Measurements from ENCODE around the gene CST5.
"Not testable (repeated sequence)": the region's sequence is repeated elsewhere in the genome, so short reads cannot be mapped to it uniquely, and the experiment has no call there.

CST5 gene

GRCh38 chr20:23917024-23917725 is 37.6 kb upstream of the CST5 start:
- H3K9ac ChIP-seq (ENCODE audit: insufficient read length, low read depth) = no peak overlapping the region
- no peak for DNase-seq (ENCODE audit: low read depth, low spot score)
- TF ChIP-seq YY1 (IDR thresholded peaks at IDR 0.05; ENCODE audit: insufficient read depth, insufficient read length) (no peak), ZNF274 (IDR thresholded peaks at IDR 0.05; ENCODE audit: low read depth, low read length) (no peak), SUZ12 (IDR thresholded peaks at IDR 0.05; ENCODE audit: extremely low read depth, insufficient read depth, insufficient read length) (no peak)
- peaks cover 8% of the 10 kb centered on the region for H3K4me1 ChIP-seq (ENCODE audit: insufficient read depth, insufficient read length)
- H3K9me3 ChIP-seq (ENCODE audit: insufficient read depth, low read length) = no peaks in the 10 kb centered on the region
- H3K36me3 ChIP-seq (ENCODE audit: insufficient read depth, insufficient read length, low read length) = no peaks in the 10 kb centered on the region
- H3K27me3 ChIP-seq (ENCODE audit: insufficient read depth, insufficient read length) = no peaks in the 10 kb centered on the region
- no peak overlapping the region for H3K4me3 ChIP-seq (ENCODE audit: insufficient read length, low read depth)

GRCh38 chr20:23915844-23916243 is 36.3 kb upstream of the CST5 start:
- H3K9ac ChIP-seq (ENCODE audit: insufficient read length, low read depth) = no peak overlapping the region
- no peaks in the 10 kb centered on the region for H3K27me3 ChIP-seq (ENCODE audit: insufficient read depth, insufficient read length)
- TF ChIP-seq YY1 (IDR thresholded peaks at IDR 0.05; ENCODE audit: insufficient read depth, insufficient read length) (no peak), SUZ12 (IDR thresholded peaks at IDR 0.05; ENCODE audit: extremely low read depth, insufficient read depth, insufficient read length) (no peak), ZNF274 (IDR thresholded peaks at IDR 0.05; ENCODE audit: low read depth, low read length) (no peak)
- no peaks in the 10 kb centered on the region for H3K9me3 ChIP-seq (ENCODE audit: insufficient read depth, low read length)
- peaks cover 2% of the 10 kb centered on the region for H3K4me1 ChIP-seq (ENCODE audit: insufficient read depth, insufficient read length)
- H3K36me3 ChIP-seq (ENCODE audit: insufficient read depth, insufficient read length, low read length) = no peaks in the 10 kb centered on the region
- H3K4me3 ChIP-seq (ENCODE audit: insufficient read length, low read depth) = no peak overlapping the region
- no peak for DNase-seq (ENCODE audit: low read depth, low spot score)

GRCh38 chr20:23914469-23914868 is 34.9 kb upstream of the CST5 start:
- not testable (repeated sequence) for H3K36me3 ChIP-seq (ENCODE audit: insufficient read depth, insufficient read length, low read length); H3K4me1 ChIP-seq (ENCODE audit: insufficient read depth, insufficient read length); H3K9me3 ChIP-seq (ENCODE audit: insufficient read depth, low read length); H3K4me3 ChIP-seq (ENCODE audit: insufficient read length, low read depth); H3K9ac ChIP-seq (ENCODE audit: insufficient read length, low read depth); H3K27me3 ChIP-seq (ENCODE audit: insufficient read depth, insufficient read length); DNase-seq (ENCODE audit: low read depth, low spot score)

GRCh38 chr20:23910210-23910609 is 30.7 kb upstream of the CST5 start:
- TF ChIP-seq SUZ12 (IDR thresholded peaks at IDR 0.05; ENCODE audit: extremely low read depth, insufficient read depth, insufficient read length) (no peak), YY1 (IDR thresholded peaks at IDR 0.05; ENCODE audit: insufficient read depth, insufficient read length) (no peak), ZNF274 (IDR thresholded peaks at IDR 0.05; ENCODE audit: low read depth, low read length) (no peak)
- Histone ChIP-seq H3K4me1 (ENCODE audit: insufficient read depth, insufficient read length) (no peaks in the 10 kb centered on the region), H3K9me3 (ENCODE audit: insufficient read depth, low read length) (peaks cover 12% of the 10 kb centered on the region), H3K9ac (ENCODE audit: insufficient read length, low read depth) (no peak overlapping the region), H3K4me3 (ENCODE audit: insufficient read length, low read depth) (no peak overlapping the region), H3K27me3 (ENCODE audit: insufficient read depth, insufficient read length) (no peaks in the 10 kb centered on the region), H3K36me3 (ENCODE audit: insufficient read depth, insufficient read length, low read length) (no peaks in the 10 kb centered on the region)
- DNase-seq (ENCODE audit: low read depth, low spot score) = no peak

GRCh38 chr20:23909390-23909789 is 29.8 kb upstream of the CST5 start:
- Histone ChIP-seq H3K36me3 (ENCODE audit: insufficient read depth, insufficient read length, low read length) (no peaks in the 10 kb centered on the region), H3K9ac (ENCODE audit: insufficient read length, low read depth) (no peak overlapping the region), H3K4me3 (ENCODE audit: insufficient read length, low read depth) (no peak overlapping the region), H3K27me3 (ENCODE audit: insufficient read depth, insufficient read length) (no peaks in the 10 kb centered on the region), H3K4me1 (ENCODE audit: insufficient read depth, insufficient read length) (no peaks in the 10 kb centered on the region), H3K9me3 (ENCODE audit: insufficient read depth, low read length) (peaks cover 12% of the 10 kb centered on the region)
- TF ChIP-seq YY1 (IDR thresholded peaks at IDR 0.05; ENCODE audit: insufficient read depth, insufficient read length) (no peak), ZNF274 (IDR thresholded peaks at IDR 0.05; ENCODE audit: low read depth, low read length) (no peak), SUZ12 (IDR thresholded peaks at IDR 0.05; ENCODE audit: extremely low read depth, insufficient read depth, insufficient read length) (no peak)
- DNase-seq (ENCODE audit: low read depth, low spot score) = no peak

- Histone ChIP-seq H3K4me1 (ENCODE audit: insufficient read depth, insufficient read length) (no peaks in the 10 kb centered on the region), H3K36me3 (ENCODE audit: insufficient read depth, insufficient read length, low read length) (no peaks in the 10 kb centered on the region), H3K9me3 (ENCODE audit: insufficient read depth, low read length) (peaks cover 23% of the 10 kb centered on the region), H3K9ac (ENCODE audit: insufficient read length, low read depth) (no peak overlapping the region), H3K4me3 (ENCODE audit: insufficient read length, low read depth) (no peak overlapping the region), H3K27me3 (ENCODE audit: insufficient read depth, insufficient read length) (no peaks in the 10 kb centered on the region)
- TF ChIP-seq ZNF274 (IDR thresholded peaks at IDR 0.05; ENCODE audit: low read depth, low read length) (no peak), SUZ12 (IDR thresholded peaks at IDR 0.05; ENCODE audit: extremely low read depth, insufficient read depth, insufficient read length) (no peak), YY1 (IDR thresholded peaks at IDR 0.05; ENCODE audit: insufficient read depth, insufficient read length) (no peak)
- DNase-seq (ENCODE audit: low read depth, low spot score) = no peak
Measured at GRCh38 chr20:23907579-23907978, 28.0 kb upstream of the CST5 start.

- H3K36me3 ChIP-seq (ENCODE audit: insufficient read depth, insufficient read length, low read length); H3K4me1 ChIP-seq (ENCODE audit: insufficient read depth, insufficient read length); H3K27me3 ChIP-seq (ENCODE audit: insufficient read depth, insufficient read length); DNase-seq (ENCODE audit: low read depth, low spot score): not testable (repeated sequence)
- peak overlapping the region; percentile 26 for H3K4me3 ChIP-seq (ENCODE audit: insufficient read length, low read depth)
- H3K9me3 ChIP-seq (ENCODE audit: insufficient read depth, low read length) = peaks cover 12% of the 10 kb centered on the region
- peak overlapping the region; percentile 56 for H3K9ac ChIP-seq (ENCODE audit: insufficient read length, low read depth)
Measured at GRCh38 chr20:23902396-23902795, 22.8 kb upstream of the CST5 start.

GRCh38 chr20:23890867-23891266 is 11.3 kb upstream of the CST5 start:
- not testable (repeated sequence) for H3K36me3 ChIP-seq (ENCODE audit: insufficient read depth, insufficient read length, low read length); H3K9me3 ChIP-seq (ENCODE audit: insufficient read depth, low read length); H3K9ac ChIP-seq (ENCODE audit: insufficient read length, low read depth); H3K4me3 ChIP-seq (ENCODE audit: insufficient read length, low read depth); DNase-seq (ENCODE audit: low read depth, low spot score); H3K4me1 ChIP-seq (ENCODE audit: insufficient read depth, insufficient read length); H3K27me3 ChIP-seq (ENCODE audit: insufficient read depth, insufficient read length)

Data from NT2/D1 (cell line).